ENCODE results near the gene ADGRL1. TPM values are rescaled to one million over a fixed set of nuclear protein-coding genes. Genes with fewer than 3 reads are reported as not detected.

Gene ADGRL1
- total and polyA plus RNA-seq, 9 of the 15 experiments (the other 6 are each of a cell fraction or from before 2014, with no cell fraction given): 0.14 to 37.0 (median 8.6) TPM

GRCh38 chr19:14147797-14148605 lies 58.0 kb downstream of the ADGRL1 start (continued):
- TF ChIP-seq, protein P1, sequence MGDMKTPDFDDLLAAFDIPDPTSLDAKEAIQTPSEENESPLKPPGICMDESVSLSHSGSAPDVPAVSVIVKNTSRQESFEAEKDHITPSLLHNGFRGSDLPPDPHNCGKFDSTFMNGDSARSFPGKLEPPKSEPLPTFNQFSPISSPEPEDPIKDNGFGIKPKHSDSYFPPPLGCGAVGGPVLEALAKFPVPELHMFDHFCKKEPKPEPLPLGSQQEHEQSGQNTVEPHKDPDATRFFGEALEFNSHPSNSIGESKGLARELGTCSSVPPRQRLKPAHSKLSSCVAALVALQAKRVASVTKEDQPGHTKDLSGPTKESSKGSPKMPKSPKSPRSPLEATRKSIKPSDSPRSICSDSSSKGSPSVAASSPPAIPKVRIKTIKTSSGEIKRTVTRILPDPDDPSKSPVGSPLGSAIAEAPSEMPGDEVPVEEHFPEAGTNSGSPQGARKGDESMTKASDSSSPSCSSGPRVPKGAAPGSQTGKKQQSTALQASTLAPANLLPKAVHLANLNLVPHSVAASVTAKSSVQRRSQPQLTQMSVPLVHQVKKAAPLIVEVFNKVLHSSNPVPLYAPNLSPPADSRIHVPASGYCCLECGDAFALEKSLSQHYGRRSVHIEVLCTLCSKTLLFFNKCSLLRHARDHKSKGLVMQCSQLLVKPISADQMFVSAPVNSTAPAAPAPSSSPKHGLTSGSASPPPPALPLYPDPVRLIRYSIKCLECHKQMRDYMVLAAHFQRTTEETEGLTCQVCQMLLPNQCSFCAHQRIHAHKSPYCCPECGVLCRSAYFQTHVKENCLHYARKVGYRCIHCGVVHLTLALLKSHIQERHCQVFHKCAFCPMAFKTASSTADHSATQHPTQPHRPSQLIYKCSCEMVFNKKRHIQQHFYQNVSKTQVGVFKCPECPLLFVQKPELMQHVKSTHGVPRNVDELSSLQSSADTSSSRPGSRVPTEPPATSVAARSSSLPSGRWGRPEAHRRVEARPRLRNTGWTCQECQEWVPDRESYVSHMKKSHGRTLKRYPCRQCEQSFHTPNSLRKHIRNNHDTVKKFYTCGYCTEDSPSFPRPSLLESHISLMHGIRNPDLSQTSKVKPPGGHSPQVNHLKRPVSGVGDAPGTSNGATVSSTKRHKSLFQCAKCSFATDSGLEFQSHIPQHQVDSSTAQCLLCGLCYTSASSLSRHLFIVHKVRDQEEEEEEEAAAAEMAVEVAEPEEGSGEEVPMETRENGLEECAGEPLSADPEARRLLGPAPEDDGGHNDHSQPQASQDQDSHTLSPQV (IDR thresholded peaks at IDR 0.05): no peak
- TF ChIP-seq SP1 (CRISPR knock-in tag; IDR thresholded peaks at IDR 0.05): 0 out of 2 replicates have a peak, but pooled peaks have one; percentile 20
- TF ChIP-seq ZKSCAN1 (IDR thresholded peaks at IDR 0.05; ENCODE audit: low read depth, low read length): 0 out of 2 replicates have a peak, but pooled peaks have one; percentile 14
- TF ChIP-seq, protein P2, sequence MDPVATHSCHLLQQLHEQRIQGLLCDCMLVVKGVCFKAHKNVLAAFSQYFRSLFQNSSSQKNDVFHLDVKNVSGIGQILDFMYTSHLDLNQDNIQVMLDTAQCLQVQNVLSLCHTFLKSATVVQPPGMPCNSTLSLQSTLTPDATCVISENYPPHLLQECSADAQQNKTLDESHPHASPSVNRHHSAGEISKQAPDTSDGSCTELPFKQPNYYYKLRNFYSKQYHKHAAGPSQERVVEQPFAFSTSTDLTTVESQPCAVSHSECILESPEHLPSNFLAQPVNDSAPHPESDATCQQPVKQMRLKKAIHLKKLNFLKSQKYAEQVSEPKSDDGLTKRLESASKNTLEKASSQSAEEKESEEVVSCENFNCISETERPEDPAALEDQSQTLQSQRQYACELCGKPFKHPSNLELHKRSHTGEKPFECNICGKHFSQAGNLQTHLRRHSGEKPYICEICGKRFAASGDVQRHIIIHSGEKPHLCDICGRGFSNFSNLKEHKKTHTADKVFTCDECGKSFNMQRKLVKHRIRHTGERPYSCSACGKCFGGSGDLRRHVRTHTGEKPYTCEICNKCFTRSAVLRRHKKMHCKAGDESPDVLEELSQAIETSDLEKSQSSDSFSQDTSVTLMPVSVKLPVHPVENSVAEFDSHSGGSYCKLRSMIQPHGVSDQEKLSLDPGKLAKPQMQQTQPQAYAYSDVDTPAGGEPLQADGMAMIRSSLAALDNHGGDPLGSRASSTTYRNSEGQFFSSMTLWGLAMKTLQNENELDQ (CRISPR knock-in tag; IDR thresholded peaks at IDR 0.05; ENCODE audit: borderline replicate concordance): 0 out of 2 replicates have a peak, but pooled peaks have one; percentile 68
- TF ChIP-seq HNRNPL (IDR thresholded peaks at IDR 0.05; ENCODE audit: low read depth, low read length): no peak
- TF ChIP-seq ZNF512 (tag; IDR thresholded peaks at IDR 0.05): peak; percentile 62
- TF ChIP-seq TCFL5 (CRISPR knock-in tag; conservative IDR thresholded peaks at IDR 0.05): no peak
- no peak for TF ChIP-seq SMARCB1 (IDR thresholded peaks at IDR 0.05; ENCODE audit: insufficient read length, low read depth)
- TF ChIP-seq, protein P3, sequence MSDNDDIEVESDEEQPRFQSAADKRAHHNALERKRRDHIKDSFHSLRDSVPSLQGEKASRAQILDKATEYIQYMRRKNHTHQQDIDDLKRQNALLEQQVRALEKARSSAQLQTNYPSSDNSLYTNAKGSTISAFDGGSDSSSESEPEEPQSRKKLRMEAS (CRISPR knock-in tag; IDR thresholded peaks at IDR 0.05): no peak
- TF ChIP-seq RAD21 (CRISPR knock-in tag; conservative IDR thresholded peaks at IDR 0.05 in 1 of 2, IDR thresholded peaks at IDR 0.05 in 1 of 2): peak; percentile 58 to 81
- TF ChIP-seq STAG1 (CRISPR knock-in tag; IDR thresholded peaks at IDR 0.05; ENCODE audit: borderline replicate concordance): peak; percentile 68; the same call in 1 of the 2 replicates
- TF ChIP-seq, protein P4, sequence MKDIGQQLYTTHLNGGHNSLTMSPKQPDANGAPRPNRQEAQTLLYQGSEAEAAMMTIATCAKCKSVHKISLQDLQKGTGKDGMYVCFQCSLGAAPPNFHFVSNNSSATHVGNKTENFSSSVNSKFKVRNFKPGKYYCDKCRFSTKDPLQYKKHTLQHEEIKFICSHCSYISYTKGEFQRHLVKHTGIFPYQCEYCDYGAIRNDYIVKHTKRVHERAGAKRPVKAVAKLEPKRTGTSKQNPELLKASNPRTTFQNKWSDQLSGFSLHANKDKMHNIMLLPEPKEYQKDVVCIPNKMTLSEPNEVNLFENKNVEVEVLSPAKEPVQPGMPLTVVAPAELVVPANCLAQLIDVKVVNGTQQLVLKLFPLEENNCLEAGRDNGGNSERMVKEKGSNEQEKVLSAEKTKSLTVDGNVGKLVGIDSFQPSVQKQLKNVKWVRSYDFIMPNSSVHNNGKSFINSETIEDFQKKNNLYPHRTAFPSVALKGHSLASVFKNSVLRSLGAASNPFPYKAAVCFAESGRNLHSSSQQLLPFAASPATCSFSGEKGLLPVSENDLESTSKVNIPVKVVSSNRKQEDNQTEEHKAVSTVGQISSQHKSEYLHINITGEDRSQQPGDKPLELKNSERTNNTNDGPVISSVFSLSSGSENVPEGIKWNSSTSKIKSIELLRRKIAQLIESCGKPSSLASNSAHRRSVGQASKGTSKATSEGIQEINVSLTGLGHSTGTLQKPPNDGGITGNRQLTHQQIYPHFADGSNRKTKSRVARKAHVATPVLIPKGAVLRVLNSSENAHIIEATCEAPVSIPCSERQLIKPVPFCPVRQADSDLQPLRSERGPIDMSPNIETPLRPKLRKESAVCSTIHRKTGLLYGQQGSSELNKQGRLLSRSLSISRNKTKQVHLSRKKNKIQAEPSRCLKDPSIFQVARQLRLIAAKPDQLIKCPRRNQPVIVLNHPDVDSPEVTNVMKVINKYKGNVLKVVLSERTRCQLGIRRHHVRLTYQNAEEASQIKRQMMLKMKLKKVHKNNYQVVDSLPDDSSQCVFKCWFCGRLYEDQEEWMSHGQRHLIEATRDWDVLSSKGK (CRISPR knock-in tag; IDR thresholded peaks at IDR 0.05): no peak
- TF ChIP-seq POLR2A (conservative IDR thresholded peaks at IDR 0.05): no peak; the same call in 1 of the 2 replicates
- TF ChIP-seq SMC3 (conservative IDR thresholded peaks at IDR 0.05; ENCODE audit: insufficient read depth, low read depth, low read length): peak; percentile 57; the same call in 1 of the 2 replicates
